HuH-7.5 (cell line): ENCODE measurements around the gene ALOXE3.

Experiments
- DNase-seq: peaks from one replicate; pipeline ENCODE4 v3.0.0; 2011; ENCODE audit warnings: low spot score

ALOXE3 gene

GRCh38 chr17:8117980-8118768 is at the start of gene ALOXE3:
ALOXE3 (minus strand) TSS chr17:8118514; CDS start chr17:8117990, 524 bp downstream.
- peak; percentile 48 for DNase-seq

- no peak for DNase-seq
These were observed 49.2 kb upstream of the ALOXE3 start for GRCh38 chr17:8167526-8167925.

GRCh38 chr17:8166731-8167130 is 48.4 kb upstream of the ALOXE3 start:
- no peak for DNase-seq

- DNase-seq, result no peak
These were observed 46.5 kb upstream of the ALOXE3 start for GRCh38 chr17:8164815-8165131.

- peak; percentile 45 for DNase-seq
These were observed 45.9 kb upstream of the ALOXE3 start for GRCh38 chr17:8163978-8164814.

- peak; percentile 58 for DNase-seq
These were observed 45.0 kb upstream of the ALOXE3 start for GRCh38 chr17:8162997-8163977.

- DNase-seq, result no peak
These were observed 44.1 kb upstream of the ALOXE3 start, which contains the start of gene VAMP2 for GRCh38 chr17:8162233-8162996. VAMP2 (minus strand) TSS chr17:8162948; CDS start chr17:8162879, 69 bp downstream.

- no peak for DNase-seq
These were observed 43.2 kb upstream of the ALOXE3 start for GRCh38 chr17:8161289-8162232.

- DNase-seq, result no peak
These were observed 42.5 kb upstream of the ALOXE3 start for GRCh38 chr17:8160741-8161221.

- DNase-seq, result no peak
These were observed 41.9 kb upstream of the ALOXE3 start for GRCh38 chr17:8160224-8160577.

GRCh38 chr17:8159459-8160223 is 41.3 kb upstream of the ALOXE3 start:
- no peak for DNase-seq

- no peak for DNase-seq
These were observed 40.7 kb upstream of the ALOXE3 start for GRCh38 chr17:8159032-8159400.

- DNase-seq, result peak; percentile 82
These were observed 40.1 kb upstream of the ALOXE3 start for GRCh38 chr17:8158267-8159031.

GRCh38 chr17:8156246-8156992 is 38.1 kb upstream of the ALOXE3 start:
- peak; percentile 98 for DNase-seq

GRCh38 chr17:8155996-8156245 is 37.6 kb upstream of the ALOXE3 start:
- no peak for DNase-seq

- DNase-seq, result no peak
These were observed 37.1 kb upstream of the ALOXE3 start for GRCh38 chr17:8155231-8155995.

- DNase-seq, result no peak
These were observed 36.4 kb upstream of the ALOXE3 start for GRCh38 chr17:8154608-8155155.
